Mesenchymal stem cell (in vitro differentiated cells and primary cell): ENCODE results near the gene MS4A4A.

Experiments
- DNase-seq: peaks from one replicate; pipeline ENCODE4 v3.0.0-alpha.2; 2013
- H2AFZ ChIP-seq: one replicate; pipeline ENCODE4 v1.6.1; 2013; ENCODE audit warnings: low read depth, mild to moderate bottlenecking, control low read depth, inconsistent platforms, low read length, moderate library complexity
- H2AK5ac ChIP-seq: 2 replicates; pipeline ENCODE4 v1.6.1; 2013; ENCODE audit warnings: low read length, moderate library complexity, mild to moderate bottlenecking, inconsistent platforms; ENCODE audit not compliant: severe bottlenecking
- H2BK120ac ChIP-seq: one replicate; pipeline ENCODE4 v1.6.1; 2013; ENCODE audit warnings: low read depth, mild to moderate bottlenecking, inconsistent platforms, low read length, moderate library complexity
- H2BK12ac ChIP-seq, 2 experiments: one replicate each; pipeline ENCODE4 v1.6.1; 2013; ENCODE audit warnings: inconsistent platforms in 2 of 2, low read length in 2 of 2, mild to moderate bottlenecking in 2 of 2, moderate library complexity in 2 of 2, control low read depth in 1 of 2
- H2BK15ac ChIP-seq: one replicate; pipeline ENCODE4 v1.6.1; 2013; ENCODE audit warnings: mild to moderate bottlenecking, low read depth, inconsistent platforms; ENCODE audit not compliant: poor library complexity, severe bottlenecking
- H2BK5ac ChIP-seq: 2 replicates; pipeline ENCODE4 v1.6.1; 2013; ENCODE audit warnings: low read depth, mild to moderate bottlenecking, low read length, control low read depth, inconsistent platforms; ENCODE audit not compliant: poor library complexity, severe bottlenecking
- H3K14ac ChIP-seq, 2 experiments: one replicate each; pipeline ENCODE4 v1.6.1; 2013; ENCODE audit warnings: inconsistent platforms in 2 of 2, low read length in 2 of 2, control low read depth in 1 of 2, mild to moderate bottlenecking in 1 of 2, moderate library complexity in 1 of 2
- H3K18ac ChIP-seq, 2 experiments: one replicate each; pipeline ENCODE4 v1.6.1; 2013; ENCODE audit warnings: inconsistent platforms in 2 of 2, low read length in 2 of 2, control low read depth in 1 of 2, low read depth in 1 of 2, mild to moderate bottlenecking in 1 of 2
- H3K23ac ChIP-seq, 2 experiments: one replicate each; pipeline ENCODE4 v1.6.1; 2013; ENCODE audit warnings: inconsistent platforms in 2 of 2, low read length in 2 of 2, mild to moderate bottlenecking in 2 of 2, moderate library complexity in 2 of 2, control low read depth in 1 of 2
- H3K27ac ChIP-seq: 2 replicates; pipeline ENCODE4 v1.5.1; 2013; ENCODE audit warnings: mild to moderate bottlenecking, moderate library complexity, low read length, control low read depth, inconsistent platforms; ENCODE audit not compliant: poor library complexity, severe bottlenecking
- H3K27me3 ChIP-seq, 2 experiments: 2 replicates each; pipeline versions ENCODE4 v1.6.1 to v1.7.0; 2013; ENCODE audit warnings: low read length in 2 of 2, mild to moderate bottlenecking in 2 of 2, moderate library complexity in 2 of 2, control low read depth in 1 of 2, inconsistent platforms in 1 of 2; ENCODE audit not compliant: control insufficient read depth in 1 of 2, insufficient read depth in 1 of 2
- H3K36me3 ChIP-seq, 2 experiments: 2 replicates each; pipeline versions ENCODE4 v1.6.1 to v1.7.0; 2013; ENCODE audit warnings: low read length in 2 of 2, control low read depth in 1 of 2, inconsistent platforms in 1 of 2, low read depth in 1 of 2, mild to moderate bottlenecking in 1 of 2; ENCODE audit not compliant: insufficient read depth in 2 of 2, control insufficient read depth in 1 of 2
- H3K4ac ChIP-seq, 2 experiments: one replicate each; pipeline ENCODE4 v1.6.1; 2013; ENCODE audit warnings: inconsistent platforms in 2 of 2, low read length in 2 of 2, mild to moderate bottlenecking in 2 of 2, moderate library complexity in 2 of 2, control low read depth in 1 of 2, low read depth in 1 of 2
- H3K4me1 ChIP-seq: 2 replicates; pipeline ENCODE4 v1.6.1; 2013; ENCODE audit warnings: low read depth, low read length, control low read depth; ENCODE audit not compliant: control insufficient read depth, insufficient read depth
- H3K4me2 ChIP-seq: 2 replicates; pipeline ENCODE4 v1.6.1; 2013; ENCODE audit warnings: low read length, mild to moderate bottlenecking, inconsistent platforms; ENCODE audit not compliant: poor library complexity, severe bottlenecking
- H3K4me3 ChIP-seq, 2 experiments: 2 replicates each; pipeline versions ENCODE4 v1.5.1 to v1.7.0; 2013; ENCODE audit warnings: low read length in 2 of 2, mild to moderate bottlenecking in 2 of 2, control low read depth in 1 of 2, low read depth in 1 of 2; ENCODE audit not compliant: insufficient read depth in 1 of 2
- H3K79me1 ChIP-seq: replicated peaks from 2 replicates; pipeline ENCODE4 v1.6.1; 2013; ENCODE audit warnings: mild to moderate bottlenecking, control low read depth, low read length, inconsistent platforms; ENCODE audit not compliant: poor library complexity, severe bottlenecking
- H3K9ac ChIP-seq: 2 replicates; pipeline ENCODE4 v1.7.0; 2013; ENCODE audit warnings: mild to moderate bottlenecking, low read length, moderate library complexity
- H3K9me3 ChIP-seq: 2 replicates; pipeline ENCODE4 v1.7.0; 2013; ENCODE audit warnings: mild to moderate bottlenecking, low read length; ENCODE audit not compliant: control insufficient read depth
- H4K8ac ChIP-seq: one replicate; pipeline ENCODE4 v1.6.1; 2013; ENCODE audit warnings: inconsistent platforms, mild to moderate bottlenecking, low read length, moderate library complexity
- H4K91ac ChIP-seq: one replicate; pipeline ENCODE4 v1.6.1; 2013; ENCODE audit warnings: mild to moderate bottlenecking, low read length, inconsistent platforms
- WGBS: methylation state at CpG from one replicate; pipeline ENCODE4 v1.1.7; 2013; ENCODE audit warnings: mixed read lengths; 5-methylcytosine and 5-hydroxymethylcytosine counted together

MS4A4A gene

DNA sequence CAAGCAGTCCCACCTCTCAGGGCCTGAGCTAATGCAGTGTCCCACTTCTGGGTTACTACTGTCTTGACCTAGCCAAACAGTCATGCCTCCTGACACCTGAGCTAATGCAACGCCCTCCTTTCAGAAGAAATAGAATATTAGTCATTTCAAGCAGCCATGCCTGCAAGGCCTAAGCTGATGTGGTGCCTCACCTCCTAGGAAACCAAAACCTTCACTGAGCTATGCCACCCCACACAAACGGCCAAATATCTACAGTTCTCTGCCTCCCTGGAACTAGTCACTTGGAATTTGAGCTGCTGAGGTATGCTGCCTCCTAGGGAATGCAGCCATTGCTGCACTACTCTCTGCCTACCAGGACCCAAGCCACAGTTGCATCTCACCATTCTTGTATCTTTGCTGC is 38.3 kb downstream of the MS4A4A start:
- WGBS = 77% methylated on average over 2 of the region's 2 CpGs
- no peak overlapping the region for H3K27ac ChIP-seq

GRCh38 chr11:60321051-60321450 is 40.6 kb downstream of the MS4A4A start:
- Histone ChIP-seq H2AFZ (no peak overlapping the region), H4K8ac (no peak overlapping the region), H3K36me3 (no peaks in the 10 kb centered on the region), H4K91ac (no peak overlapping the region), H3K23ac (no peak overlapping the region), H3K4me2 (no peak overlapping the region), H3K4me3 (no peak overlapping the region), H3K9me3 (peaks cover 16% of the 10 kb centered on the region), H3K4me1 (no peaks in the 10 kb centered on the region), H2AK5ac (no peak overlapping the region), H2BK12ac (no peak overlapping the region), H3K9ac (no peak overlapping the region), H3K18ac (no peak overlapping the region), H2BK5ac (no peak overlapping the region), H3K27ac (no peak overlapping the region), H2BK15ac (no peak overlapping the region), H3K79me1 (no peaks in the 10 kb centered on the region), H3K14ac (no peak overlapping the region), H2BK120ac (no peak overlapping the region), H3K27me3 (no peaks in the 10 kb centered on the region), H3K4ac (no peak overlapping the region)
- no peak for DNase-seq

More for the DNA sequence above, 38.3 kb downstream of the MS4A4A start:
- no peak overlapping the region for H3K9ac ChIP-seq
- no peaks in the 10 kb centered on the region for H3K4me1 ChIP-seq
- no peak overlapping the region for H3K4ac ChIP-seq
- no peak overlapping the region for H3K4me2 ChIP-seq
- peaks cover 10% of the 10 kb centered on the region for H3K9me3 ChIP-seq
- no peaks in the 10 kb centered on the region for H3K27me3 ChIP-seq
- H3K4me3 ChIP-seq = no peak overlapping the region
- no peak for DNase-seq
- H2AFZ ChIP-seq = no peak overlapping the region
- no peak overlapping the region for H2BK120ac ChIP-seq
- no peak overlapping the region for H2AK5ac ChIP-seq
- H4K8ac ChIP-seq = no peak overlapping the region
- no peak overlapping the region for H3K18ac ChIP-seq
- no peak overlapping the region for H4K91ac ChIP-seq
- no peaks in the 10 kb centered on the region for H3K79me1 ChIP-seq
- no peak overlapping the region for H2BK12ac ChIP-seq
- no peaks in the 10 kb centered on the region for H3K36me3 ChIP-seq
- no peak overlapping the region for H3K14ac ChIP-seq
- no peak overlapping the region for H2BK15ac ChIP-seq
- H2BK5ac ChIP-seq = no peak overlapping the region
- no peak overlapping the region for H3K23ac ChIP-seq

DNA sequence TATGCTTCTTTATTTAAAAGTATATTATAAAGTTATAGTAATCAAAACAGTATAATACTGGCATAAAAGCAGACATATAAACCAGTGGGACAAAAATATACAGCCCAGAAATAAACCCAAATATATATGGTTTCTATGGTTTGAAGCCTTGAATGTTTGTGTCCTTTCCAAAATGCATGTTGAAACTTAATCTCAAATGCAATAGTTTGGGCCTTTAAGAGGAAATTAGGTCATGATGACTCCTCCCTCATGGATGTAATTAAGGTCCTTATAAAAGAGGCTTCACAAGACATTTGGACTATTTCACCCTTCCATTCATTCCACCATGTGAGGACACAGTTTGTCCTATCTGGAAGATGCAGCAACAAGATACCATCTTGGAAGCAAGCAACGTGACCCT is 46.5 kb downstream of the MS4A4A start, which contains the start of gene MS4A6E:
TSS of gene MS4A6E (plus strand) at position 301 of the 400 bp plus-strand sequence. CDS start 7,641 bp downstream, outside the sequence.
- H2BK12ac ChIP-seq = no peak within 1 kb of the TSS
- H4K91ac ChIP-seq = no peak within 1 kb of the TSS
- H2AFZ ChIP-seq = no peak within 1 kb of the TSS
- no peak within 1 kb of the TSS for H2BK15ac ChIP-seq
- no peak within 1 kb of the TSS for H3K9ac ChIP-seq
- H3K4me1 ChIP-seq = no peaks in the 10 kb centered on the region
- peaks cover 14% of the 10 kb centered on the region for H3K9me3 ChIP-seq
- no peak within 1 kb of the TSS for H2AK5ac ChIP-seq
- H3K4me2 ChIP-seq = no peak within 1 kb of the TSS
- H2BK5ac ChIP-seq = no peak within 1 kb of the TSS
- no peaks in the 10 kb centered on the region for H3K36me3 ChIP-seq
- no peak within 1 kb of the TSS for H2BK120ac ChIP-seq
- no peak for DNase-seq
- H3K4me3 ChIP-seq = no peak within 1 kb of the TSS
- no peak within 1 kb of the TSS for H3K14ac ChIP-seq
- no peaks in the 10 kb centered on the region for H3K79me1 ChIP-seq
- WGBS = 40% methylated on average over 1 of the region's 1 CpG
- H3K18ac ChIP-seq = no peak within 1 kb of the TSS
- H3K27me3 ChIP-seq = no peaks in the 10 kb centered on the region
- no peak within 1 kb of the TSS for H3K4ac ChIP-seq
- no peak within 1 kb of the TSS for H3K27ac ChIP-seq
- no peak within 1 kb of the TSS for H3K23ac ChIP-seq
- H4K8ac ChIP-seq = no peak within 1 kb of the TSS

- Histone ChIP-seq H4K91ac (no peak overlapping the region), H2AFZ (no peak overlapping the region), H3K36me3 (no peaks in the 10 kb centered on the region), H2BK5ac (no peak overlapping the region), H3K4me1 (no peaks in the 10 kb centered on the region), H3K27me3 (no peaks in the 10 kb centered on the region), H3K4ac (no peak overlapping the region), H3K27ac (no peak overlapping the region), H3K4me3 (no peak overlapping the region), H4K8ac (no peak overlapping the region), H3K18ac (no peak overlapping the region), H3K14ac (no peak overlapping the region), H3K9me3 (peaks cover 14% of the 10 kb centered on the region), H2BK15ac (no peak overlapping the region), H3K23ac (no peak overlapping the region), H3K4me2 (no peak overlapping the region), H2BK120ac (no peak overlapping the region), H3K9ac (no peak overlapping the region), H2BK12ac (no peak overlapping the region), H3K79me1 (no peaks in the 10 kb centered on the region), H2AK5ac (no peak overlapping the region)
- DNase-seq = no peak
These were observed 48.0 kb downstream of the MS4A4A start for GRCh38 chr11:60328460-60328859.
